Measurements from ENCODE around the gene ECHS1.
A peak's percentile ranks its signal among the peaks of the same experiment; 100 is the strongest.
"Not testable (repeated sequence)": the region's sequence is repeated elsewhere in the genome, so short reads cannot be mapped to it uniquely, and the experiment has no call there.

The ECHS1 gene

DNA sequence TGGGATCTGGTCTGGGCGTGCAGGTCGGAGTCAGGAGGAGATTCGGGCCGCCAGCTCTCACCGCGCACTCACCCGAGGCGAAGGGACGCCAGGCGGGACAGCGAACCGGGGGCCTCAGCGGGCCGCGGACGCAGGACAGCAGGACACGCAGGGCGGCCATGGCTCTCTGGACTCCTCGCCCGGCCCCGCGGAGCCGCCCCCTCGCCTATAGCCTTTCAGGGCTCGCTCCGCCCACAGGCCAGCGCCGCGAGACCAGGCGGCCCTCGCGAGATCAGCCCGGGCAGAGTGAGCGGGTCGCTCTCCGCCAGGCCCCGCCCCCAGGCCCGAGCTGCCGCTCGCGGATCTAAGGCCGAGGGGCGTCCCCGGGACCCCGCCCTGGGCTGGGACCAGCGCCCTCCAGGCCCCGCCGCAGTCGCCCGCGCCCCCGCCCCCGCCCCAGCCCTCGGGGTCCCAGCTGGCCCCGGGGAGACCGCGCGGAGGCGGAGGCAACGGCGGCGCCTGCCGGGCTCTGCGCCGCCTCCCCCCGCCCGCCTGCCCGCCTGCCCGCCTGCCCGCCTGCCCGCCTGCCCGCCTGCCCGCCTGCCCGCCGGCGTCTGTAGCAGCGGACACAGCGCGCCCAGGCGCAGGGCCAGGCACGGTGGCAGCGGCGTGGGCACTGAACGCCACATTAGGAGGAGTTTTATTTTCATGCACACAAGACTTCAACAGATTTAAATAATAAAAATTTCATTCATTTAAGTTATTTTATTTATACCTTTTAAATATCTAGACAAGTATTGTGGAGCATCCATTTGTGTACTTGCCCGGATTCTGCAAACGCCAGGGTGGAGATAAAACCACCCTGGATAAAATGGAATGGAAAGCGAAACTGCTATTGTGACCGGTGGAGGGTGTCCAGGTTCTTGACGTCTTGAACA lies at the start of gene ECHS1:
ECHS1 (minus strand) TSS at position 181 of the 917 bp plus-strand sequence; CDS start at position 160, 21 bp downstream.
- DNase-seq (ENCODE audit: low read depth, low spot score), result peak; percentile 82

- DNase-seq (ENCODE audit: low read depth, low spot score), result no peak
Measured at GRCh38 chr10:133422223-133422806, 49.2 kb upstream of the ECHS1 start.

DNA sequence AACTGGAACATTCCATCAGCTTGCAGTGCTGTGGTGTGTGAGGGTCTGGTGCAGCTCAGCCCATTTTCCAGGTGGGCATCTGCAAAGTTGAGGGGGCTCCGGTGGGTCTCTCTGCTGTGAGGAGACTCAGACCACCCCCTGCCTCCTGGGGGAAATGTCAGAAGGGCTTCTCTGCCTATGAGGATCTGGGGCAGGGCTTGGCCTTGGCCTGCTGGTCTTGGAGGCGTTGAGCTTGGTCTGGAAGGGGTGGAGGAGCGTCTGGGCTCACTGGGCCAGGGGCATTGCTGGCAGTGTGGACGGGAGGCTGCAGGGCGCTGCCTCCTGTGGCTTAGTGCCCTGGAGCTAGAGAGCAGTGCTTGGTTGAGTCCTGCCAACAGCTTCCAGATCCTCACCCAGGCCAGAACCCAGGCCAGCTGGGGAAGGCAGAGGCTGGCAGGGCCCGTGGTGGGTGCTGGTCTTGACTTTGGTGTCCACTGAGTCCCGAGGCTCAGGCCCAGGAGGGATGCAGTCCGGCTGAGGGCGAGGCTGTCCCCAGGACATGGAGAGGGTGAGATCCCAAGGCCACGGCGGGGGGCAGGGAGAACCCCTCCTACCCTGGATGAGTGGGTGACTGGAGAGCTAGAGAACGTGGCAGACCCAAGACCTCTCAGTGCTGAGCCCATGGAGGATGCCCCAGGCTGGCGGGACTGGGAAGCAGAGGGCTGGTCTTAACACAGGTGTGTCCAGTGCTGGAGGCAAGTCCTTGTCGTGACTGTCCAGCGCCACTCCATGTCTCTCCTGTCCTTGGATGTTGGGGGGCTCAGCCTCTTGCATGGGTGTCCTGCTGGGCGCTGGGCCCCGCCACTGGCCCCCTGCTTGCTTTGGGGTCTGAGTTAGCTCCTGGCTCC lies 48.4 kb upstream of the ECHS1 start:
- no peak for DNase-seq (ENCODE audit: low read depth, low spot score)

- DNase-seq (ENCODE audit: low read depth, low spot score), result no peak
Measured at GRCh38 chr10:133420579-133420978, 47.4 kb upstream of the ECHS1 start.

DNA sequence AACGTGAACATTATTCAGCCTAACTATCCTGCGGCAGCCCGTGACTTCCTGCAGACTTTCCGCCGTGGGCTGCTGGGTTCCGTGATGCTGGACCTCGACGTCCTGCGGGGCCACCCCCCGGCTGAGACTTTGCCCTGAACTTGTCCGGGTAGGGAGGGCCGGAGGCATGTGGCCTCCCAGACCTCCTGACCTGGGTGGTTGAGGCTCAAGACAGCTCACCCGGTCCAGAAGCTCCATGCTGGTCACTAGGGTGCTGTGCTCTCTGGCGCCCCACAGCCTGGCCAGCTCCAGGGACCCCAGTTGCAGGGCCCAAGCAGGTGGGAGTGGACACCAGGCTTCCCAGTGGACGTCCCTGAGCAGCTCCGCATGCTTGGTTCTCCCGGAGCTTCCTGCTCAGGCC lies 46.9 kb upstream of the ECHS1 start:
- DNase-seq (ENCODE audit: low read depth, low spot score), result no peak

GRCh38 chr10:133419211-133419950 lies 46.2 kb upstream of the ECHS1 start:
- DNase-seq (ENCODE audit: low read depth, low spot score), result no peak

- DNase-seq (ENCODE audit: low read depth, low spot score), result no peak
Measured at GRCh38 chr10:133418289-133418993, 45.3 kb upstream of the ECHS1 start.

DNA sequence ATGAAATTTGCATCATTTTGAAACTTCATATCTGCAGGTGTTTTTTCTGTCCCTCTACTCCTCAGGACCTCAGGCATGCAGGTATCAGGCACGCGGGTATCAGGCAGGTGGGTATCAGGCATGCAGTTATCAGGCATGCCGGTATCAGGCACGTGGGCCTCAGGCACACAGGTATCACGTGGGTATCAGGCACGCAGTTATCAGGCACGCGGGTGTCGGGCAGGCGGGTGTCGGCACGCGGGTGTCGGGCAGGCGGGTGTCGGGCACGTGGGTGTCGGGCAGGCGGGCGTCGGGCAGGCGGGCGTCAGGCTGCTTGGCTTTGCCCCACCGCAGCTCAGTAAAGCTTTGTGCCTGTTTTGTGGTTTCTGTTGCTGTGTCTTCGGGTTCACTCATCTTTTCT lies 42.6 kb upstream of the ECHS1 start:
- no peak for DNase-seq (ENCODE audit: low read depth, low spot score)

- not testable (repeated sequence) for DNase-seq (ENCODE audit: low read depth, low spot score)
Measured at GRCh38 chr10:133414401-133414800, 41.2 kb upstream of the ECHS1 start.

GRCh38 chr10:133412381-133412711 lies 39.2 kb upstream of the ECHS1 start:
- DNase-seq (ENCODE audit: low read depth, low spot score), result no peak

GRCh38 chr10:133411523-133412380 lies 38.6 kb upstream of the ECHS1 start:
- no peak for DNase-seq (ENCODE audit: low read depth, low spot score)

DNA sequence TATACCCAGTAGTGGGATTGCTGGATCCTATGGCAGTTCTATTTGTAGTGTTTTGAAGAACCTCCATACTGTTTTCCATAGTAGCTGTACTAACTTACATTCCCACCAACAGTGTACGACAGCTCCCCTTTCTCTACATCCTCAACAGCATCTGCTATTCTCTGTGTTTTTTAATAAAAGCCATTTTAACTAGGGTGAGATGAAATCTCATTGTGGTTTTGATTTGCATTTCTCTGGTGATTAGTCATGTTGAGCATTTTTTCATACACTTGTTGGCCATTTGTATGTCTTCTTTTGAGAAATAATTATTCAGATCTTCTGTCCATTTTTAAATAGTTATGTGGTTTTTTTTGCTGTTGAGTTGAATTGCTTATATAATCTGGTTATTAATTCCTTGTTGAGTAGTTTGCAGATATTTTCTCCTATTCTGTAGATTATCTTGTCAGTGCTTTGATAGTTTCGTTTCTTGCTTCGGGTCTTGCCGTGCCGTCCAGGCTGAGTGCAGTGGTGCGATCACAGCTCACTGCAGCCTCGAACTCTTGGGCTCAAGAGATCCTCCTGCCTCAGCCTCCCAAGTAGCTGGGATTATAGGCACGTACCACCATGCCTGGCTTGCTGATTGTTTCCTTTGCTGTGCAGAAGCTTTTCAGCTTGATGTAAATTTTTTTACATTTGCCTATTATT lies 32.8 kb upstream of the ECHS1 start:
- DNase-seq (ENCODE audit: low read depth, low spot score), result no peak

DNA sequence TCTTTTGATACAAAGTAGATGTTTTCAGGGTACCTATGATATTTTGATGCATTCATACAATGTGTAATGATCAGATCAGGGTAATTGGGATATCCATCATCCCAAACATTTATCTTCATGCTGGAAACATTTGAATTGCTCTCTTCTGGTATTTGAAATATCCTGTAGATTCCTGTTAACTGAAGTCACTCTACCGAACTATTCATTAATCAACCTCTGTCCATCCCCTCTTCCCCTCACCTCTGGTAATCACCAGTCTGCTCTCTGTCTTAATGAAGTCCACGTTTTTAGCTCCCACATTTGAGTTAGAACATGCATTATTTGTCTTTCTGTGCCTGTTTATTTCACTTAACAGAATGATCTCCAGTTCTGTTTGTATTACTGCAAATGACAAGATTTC lies 32.1 kb upstream of the ECHS1 start:
- DNase-seq (ENCODE audit: low read depth, low spot score), result no peak

DNA sequence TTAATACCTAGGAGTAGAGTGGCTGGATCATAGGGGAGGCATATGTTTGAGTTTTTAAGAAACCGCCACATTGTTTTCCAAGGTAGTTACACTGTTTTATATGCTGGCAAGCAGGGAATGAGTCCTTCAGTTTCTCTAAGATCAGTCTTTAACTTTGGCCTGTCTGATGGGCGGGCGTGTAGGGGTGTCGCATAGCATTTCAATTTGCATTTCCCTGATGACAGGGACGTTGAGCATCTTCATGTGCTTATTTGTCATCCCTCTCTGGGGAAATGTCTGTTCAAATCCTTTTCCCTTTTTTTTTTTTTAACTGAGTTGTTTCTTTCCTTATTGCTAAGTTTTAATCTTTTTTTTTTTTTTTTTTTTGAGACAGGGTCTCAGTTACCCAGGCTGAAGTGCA lies 30.6 kb upstream of the ECHS1 start:
- DNase-seq (ENCODE audit: low read depth, low spot score), result no peak

GRCh38 chr10:133403359-133403758 lies 30.2 kb upstream of the ECHS1 start:
- no peak for DNase-seq (ENCODE audit: low read depth, low spot score)

DNA sequence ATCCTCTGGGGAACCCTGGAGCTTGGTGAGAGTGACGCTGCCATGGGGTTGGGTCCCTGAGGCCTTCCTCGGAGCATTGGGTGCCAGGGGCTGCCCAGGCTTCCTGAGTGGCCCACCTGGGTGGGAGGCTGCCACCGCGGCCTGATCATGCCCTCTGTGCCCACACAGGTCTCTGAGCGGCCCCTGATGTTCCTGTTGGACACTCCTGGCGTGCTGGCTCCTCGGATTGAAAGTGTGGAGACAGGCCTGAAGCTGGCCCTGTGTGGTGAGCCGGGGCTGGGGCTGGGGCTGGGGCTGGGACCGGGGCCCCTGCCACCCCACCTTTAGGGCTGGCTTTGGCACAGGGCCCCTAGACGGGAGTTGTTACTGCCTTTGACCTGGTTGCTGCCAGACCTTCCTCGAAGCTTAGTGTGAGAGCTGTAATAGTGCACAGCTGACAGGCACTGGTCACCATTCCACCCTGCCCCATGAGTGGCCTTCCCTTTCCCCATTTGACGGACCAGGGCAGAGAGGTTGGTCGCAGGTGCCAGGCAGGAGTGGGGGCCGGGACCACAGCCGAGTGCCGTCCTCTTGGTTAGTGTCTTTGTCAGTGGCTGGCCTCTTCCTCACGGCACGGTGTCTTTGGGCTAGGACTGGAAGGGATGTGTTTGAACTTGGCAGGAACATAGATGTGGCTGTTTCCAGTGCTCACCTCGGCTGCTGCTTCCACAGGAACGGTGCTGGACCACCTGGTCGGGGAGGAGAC lies 29.0 kb upstream of the ECHS1 start:
- no peak for DNase-seq (ENCODE audit: low read depth, low spot score)

DNA sequence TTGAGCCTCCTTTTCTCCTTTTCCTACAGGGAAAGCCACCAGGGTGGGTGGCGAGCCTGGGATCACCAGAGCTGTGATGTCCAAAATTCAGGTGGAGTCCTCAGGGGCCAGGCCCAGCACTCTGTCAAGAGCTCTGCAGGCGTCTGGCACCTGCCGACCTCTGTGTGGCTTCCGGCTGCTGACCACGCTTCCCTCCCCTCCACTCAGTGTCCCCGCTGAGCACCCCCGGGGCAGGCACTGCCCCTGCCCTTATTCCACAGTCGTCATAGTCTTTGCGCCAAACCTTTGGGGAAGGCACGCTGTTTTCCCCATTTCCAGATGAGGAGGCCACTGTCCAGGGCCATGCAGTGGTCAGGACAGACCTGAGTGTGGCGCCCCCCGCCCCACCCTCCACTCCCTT lies 28.3 kb upstream of the ECHS1 start:
- DNase-seq (ENCODE audit: low read depth, low spot score), result no peak

- no peak for DNase-seq (ENCODE audit: low read depth, low spot score)
Measured at GRCh38 chr10:133400624-133401424, 27.7 kb upstream of the ECHS1 start.

All from smooth muscle cell of the brain vasculature (primary cell).